RWPE2 (cell line): ENCODE measurements around the gene FRMPD4.
A peak's percentile ranks its signal among the peaks of the same experiment; 100 is the strongest.

Experiments
- ATAC-seq: fragments of 200-7000 bp; cut with Tn5 transposase; 3 replicates; pipeline ENCODE4 v1.9.1; 2021; ENCODE audit warnings: low read depth
- DNase-seq: peaks from one replicate; pipeline ENCODE4 v3.0.0-alpha.2; 2020; ENCODE audit warnings: low spot score
- H3K27ac ChIP-seq: fragments of 450-650 bp; 2 replicates; pipeline ENCODE4 v1.5.1; 2017; ENCODE audit warnings: mild to moderate bottlenecking; ENCODE audit not compliant: poor library complexity, severe bottlenecking
- H3K27me3 ChIP-seq: fragments of 250-450 bp; sonication (Bioruptor Pico); 2 replicates; pipeline ENCODE4 v1.5.1; 2021; ENCODE audit warnings: mild to moderate bottlenecking, moderate library complexity; ENCODE audit not compliant: insufficient read depth, poor library complexity, severe bottlenecking
- H3K36me3 ChIP-seq: fragments of 250-450 bp; sonication (Bioruptor Pico); 2 replicates; pipeline ENCODE4 v1.5.1; 2020; ENCODE audit warnings: low read depth, mild to moderate bottlenecking, moderate library complexity
- H3K4me1 ChIP-seq: fragments of 250-450 bp; sonication (Bioruptor Pico); 2 replicates; pipeline ENCODE4 v1.5.1; 2021; ENCODE audit warnings: mild to moderate bottlenecking, moderate library complexity; ENCODE audit not compliant: insufficient read depth, poor library complexity, severe bottlenecking
- H3K4me3 ChIP-seq: fragments of 250-450 bp; sonication (Bioruptor Pico); 2 replicates; pipeline ENCODE4 v1.5.1; 2021; ENCODE audit warnings: mild to moderate bottlenecking, moderate library complexity; ENCODE audit not compliant: severe bottlenecking
- H3K9me3 ChIP-seq: fragments of 250-450 bp; sonication (Bioruptor Pico); 2 replicates; pipeline ENCODE4 v1.5.1; 2021; ENCODE audit warnings: mild to moderate bottlenecking, moderate library complexity; ENCODE audit not compliant: severe bottlenecking
- CTCF ChIP-seq: fragments of 450-650 bp; IDR thresholded peaks from one replicate; pipeline ENCODE4 v1.5.1; 2017; ENCODE audit warnings: mild to moderate bottlenecking, moderate library complexity; ENCODE audit not compliant: poor library complexity, severe bottlenecking

Gene FRMPD4

DNA sequence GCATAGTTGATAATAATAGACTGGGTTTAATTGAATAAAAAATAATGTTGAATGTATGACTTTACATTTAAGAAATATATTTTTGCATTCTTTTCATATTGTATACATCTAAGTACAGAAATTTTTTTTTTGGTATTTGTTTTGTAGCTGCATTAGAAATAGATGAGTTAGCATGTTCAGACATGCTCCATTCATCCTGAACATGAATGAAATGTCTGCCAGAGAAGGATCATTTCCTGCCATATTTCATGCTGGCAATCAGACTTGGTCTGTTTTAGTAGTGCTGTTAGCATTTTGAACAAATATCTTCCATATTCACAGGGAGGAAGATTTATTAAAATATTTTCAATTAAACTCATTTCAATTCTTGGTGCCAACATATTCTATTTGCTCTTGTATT is 98.9 kb downstream of the FRMPD4 start:
- TF ChIP-seq CTCF: no peak
- H3K36me3 ChIP-seq: no peaks in the 10 kb centered on the region
- DNase-seq (no peak), ATAC-seq (no peak)
- H3K9me3 ChIP-seq: no peaks in the 10 kb centered on the region
- H3K27me3 ChIP-seq: no peaks in the 10 kb centered on the region
- peaks cover 9% of the 10 kb centered on the region for H3K4me1 ChIP-seq
- H3K4me3 ChIP-seq: no peak overlapping the region
- peak overlapping the region; percentile 36 for H3K27ac ChIP-seq

GRCh38 chrX:12237771-12238170 is 99.5 kb downstream of the FRMPD4 start:
- no peaks in the 10 kb centered on the region for H3K27me3 ChIP-seq
- no peak overlapping the region for H3K4me3 ChIP-seq
- no peak for TF ChIP-seq CTCF
- peak overlapping the region; percentile 36 for H3K27ac ChIP-seq
- ATAC-seq (no peak), DNase-seq (no peak)
- no peaks in the 10 kb centered on the region for H3K9me3 ChIP-seq
- H3K4me1 ChIP-seq: peaks cover 9% of the 10 kb centered on the region
- H3K36me3 ChIP-seq: no peaks in the 10 kb centered on the region

DNA sequence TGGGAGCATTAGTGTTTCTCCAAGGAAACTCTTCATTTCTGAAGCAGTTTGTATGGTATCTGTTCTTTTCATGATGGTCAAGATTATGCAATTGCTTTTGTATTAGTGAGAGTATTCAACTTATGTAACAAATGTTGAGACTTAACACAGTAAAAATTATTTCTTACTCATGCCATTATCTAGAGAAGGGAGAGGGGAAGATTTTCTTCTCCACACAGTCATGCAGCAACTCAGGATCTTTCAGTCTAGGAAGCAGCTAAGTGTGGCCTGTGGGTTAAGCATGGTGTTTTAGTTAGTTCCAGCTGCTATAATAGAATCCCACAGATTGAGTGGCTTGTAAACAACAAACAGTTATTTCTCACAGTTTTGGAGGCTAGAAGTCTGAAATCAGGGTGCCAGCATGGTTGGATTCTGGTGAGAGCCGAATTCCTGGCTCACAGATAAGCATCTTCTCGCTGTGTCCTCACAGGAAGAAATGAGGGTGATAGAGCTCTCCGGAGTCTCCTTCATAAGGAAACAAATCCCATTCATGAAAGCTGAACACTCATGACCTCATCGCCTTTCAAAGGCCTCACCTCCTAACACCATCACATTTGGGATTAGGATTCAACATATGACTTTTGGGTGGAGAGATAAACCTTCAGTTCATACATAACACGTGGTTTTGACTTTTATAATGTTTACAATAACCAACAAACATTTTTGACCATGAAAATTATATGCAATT is 101.2 kb downstream of the FRMPD4 start:
- H3K4me1 ChIP-seq: peaks cover 9% of the 10 kb centered on the region
- DNase-seq: no peak
- TF ChIP-seq CTCF: no peak
- H3K27me3 ChIP-seq: no peaks in the 10 kb centered on the region
- H3K4me3 ChIP-seq: no peak overlapping the region
- ATAC-seq: no peak
- no peak overlapping the region for H3K27ac ChIP-seq
- no peaks in the 10 kb centered on the region for H3K36me3 ChIP-seq
- H3K9me3 ChIP-seq: no peaks in the 10 kb centered on the region

- Histone ChIP-seq H3K4me3 (no peak overlapping the region), H3K9me3 (no peaks in the 10 kb centered on the region), H3K27ac (no peak overlapping the region), H3K27me3 (no peaks in the 10 kb centered on the region), H3K36me3 (no peaks in the 10 kb centered on the region), H3K4me1 (peaks cover 9% of the 10 kb centered on the region)
- DNase-seq (no peak), ATAC-seq (no peak)
- no peak for TF ChIP-seq CTCF
These were observed 102.2 kb downstream of the FRMPD4 start for GRCh38 chrX:12240491-12240890.

DNA sequence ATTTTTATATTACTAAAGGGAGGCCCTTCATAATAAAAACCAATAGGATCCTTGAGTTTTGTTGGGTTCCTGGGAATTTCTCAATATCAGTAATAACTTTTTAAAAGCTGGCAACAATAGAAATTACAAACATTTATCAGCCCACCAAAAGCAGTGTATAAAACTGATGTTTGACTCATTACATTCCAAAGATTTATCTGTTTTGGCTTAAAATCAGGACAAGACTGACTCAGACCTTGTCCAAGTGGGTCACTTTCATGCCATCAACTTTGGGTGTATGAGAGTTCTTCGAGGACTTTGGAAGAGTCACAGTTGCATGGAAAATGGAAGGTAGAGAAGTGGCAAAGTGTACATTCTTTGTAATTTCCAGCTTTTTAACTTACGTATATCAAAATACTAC is 102.8 kb downstream of the FRMPD4 start:
- H3K4me1 ChIP-seq: peaks cover 9% of the 10 kb centered on the region
- no peak for DNase-seq
- no peaks in the 10 kb centered on the region for H3K36me3 ChIP-seq
- H3K27me3 ChIP-seq: no peaks in the 10 kb centered on the region
- no peaks in the 10 kb centered on the region for H3K9me3 ChIP-seq
- TF ChIP-seq CTCF: no peak
- no peak overlapping the region for H3K4me3 ChIP-seq
- no peak overlapping the region for H3K27ac ChIP-seq
- ATAC-seq: no peak
